Adrenal gland (tissue), 5 donors: ENCODE measurements around the gene RAVER2.

ENCODE experiments used
- CTCF ChIP-seq, 6 experiments: fragments of 450-650 bp in 4 of 6; fragments of 200-600 bp in 2 of 6; sonication (generic) in 1 of 6; IDR thresholded peaks; 1 replicate in 5 of 6; 2 replicates in 1 of 6; pipeline versions ENCODE4 v1.5.1 to v1.8.0; 2016 to 2021; ENCODE audit warnings: antibody characterized with exemption in 6 of 6, mild to moderate bottlenecking in 2 of 6, moderate library complexity in 1 of 6
- POLR2A ChIP-seq, 2 donors: fragments of 450-650 bp; IDR thresholded peaks; one replicate each; pipeline ENCODE4 v1.6.1; 2017; ENCODE audit warnings: antibody characterized with exemption in 2 of 2, mild to moderate bottlenecking in 2 of 2, moderate library complexity in 1 of 2
- donor health status: DM: no; HTN: no; CAD: no.

GRCh38 chr1:64842224-64842623 is 97.3 kb downstream of the RAVER2 start:
- TF ChIP-seq POLR2A (IDR thresholded peaks at IDR 0.05) (no peak), CTCF (IDR thresholded peaks at IDR 0.05) (no peak)
